ENCODE measurements around the gene VPS41. TPM values are rescaled to one million over a fixed set of nuclear protein-coding genes. Genes with fewer than 3 reads are reported as not detected.

The VPS41 gene
- total RNA-seq, 2 donors from 2014 or later: 71.7 to 84.6 TPM

GRCh38 chr7:38840736-38841460, 68.1 kb downstream of the VPS41 start:
- Mint-ChIP-seq H3K36me3 (peaks cover 0 to 5% of the 10 kb centered on the region in 2 donors), H3K9me3 (peaks cover 7% of the 10 kb centered on the region in 2 donors), H3K27ac (peak overlapping the region in 1 of 2 donors; percentile 63)
- DNase-seq (ENCODE audit: low spot score in 2 of 2) (no peak), ATAC-seq (no peak)

GRCh38 chr7:38839851-38840250, 69.1 kb downstream of the VPS41 start:
- H3K27ac Mint-ChIP-seq: no peak overlapping the region
- DNase-seq (ENCODE audit: low spot score in 2 of 2) (no peak), ATAC-seq (no peak)
- peaks cover 7% of the 10 kb centered on the region in 2 donors for H3K9me3 Mint-ChIP-seq
- H3K36me3 Mint-ChIP-seq: peaks cover 0 to 5% of the 10 kb centered on the region in 2 donors

- no peak for ATAC-seq
- peaks cover 7% of the 10 kb centered on the region in 2 donors for H3K9me3 Mint-ChIP-seq
- peaks cover 0 to 5% of the 10 kb centered on the region in 2 donors for H3K36me3 Mint-ChIP-seq
These were observed 70.1 kb downstream of the VPS41 start for GRCh38 chr7:38838725-38839385.

GRCh38 chr7:38834357-38834756, 74.6 kb downstream of the VPS41 start:
- Mint-ChIP-seq H3K9me3 (no peaks in the 10 kb centered on the region), H3K27ac (no peak overlapping the region), H3K36me3 (peaks cover 0 to 5% of the 10 kb centered on the region in 2 donors)
- DNase-seq (ENCODE audit: low spot score in 2 of 2) (no peak), ATAC-seq (no peak)

More at GRCh38 chr7:38838725-38839385, 70.1 kb downstream of the VPS41 start:
- DNase-seq (ENCODE audit: low spot score in 2 of 2): no peak
- H3K27ac Mint-ChIP-seq: no peak overlapping the region

- no peak overlapping the region for H3K27ac Mint-ChIP-seq
- DNase-seq (ENCODE audit: low spot score in 2 of 2): no peak
- H3K36me3 Mint-ChIP-seq: no peaks in the 10 kb centered on the region
- no peaks in the 10 kb centered on the region for H3K9me3 Mint-ChIP-seq
- no peak for ATAC-seq
These were observed 75.7 kb downstream of the VPS41 start for GRCh38 chr7:38833329-38833728.

GRCh38 chr7:38831259-38831996, 77.6 kb downstream of the VPS41 start:
- DNase-seq (ENCODE audit: low spot score in 2 of 2): no peak
- Mint-ChIP-seq H3K9me3 (no peaks in the 10 kb centered on the region), H3K27ac (no peak overlapping the region), H3K36me3 (no peaks in the 10 kb centered on the region)
- ATAC-seq: no peak

- peaks cover 0 to 4% of the 10 kb centered on the region in 2 donors for H3K36me3 Mint-ChIP-seq
- ATAC-seq (no peak), DNase-seq (ENCODE audit: low spot score in 2 of 2) (no peak)
- H3K9me3 Mint-ChIP-seq: no peaks in the 10 kb centered on the region
- H3K27ac Mint-ChIP-seq: no peak overlapping the region
These were observed 78.2 kb downstream of the VPS41 start for GRCh38 chr7:38830826-38831225.

- ATAC-seq (no peak), DNase-seq (ENCODE audit: low spot score in 2 of 2) (no peak)
- Mint-ChIP-seq H3K27ac (no peak overlapping the region), H3K36me3 (peaks cover 5 to 7% of the 10 kb centered on the region in 2 donors), H3K9me3 (no peaks in the 10 kb centered on the region)
These were observed 79.4 kb downstream of the VPS41 start for GRCh38 chr7:38829488-38830165.

- peaks cover 13 to 18% of the 10 kb centered on the region in 2 donors for H3K36me3 Mint-ChIP-seq
- ATAC-seq: no peak
- peaks cover 0 to 4% of the 10 kb centered on the region in 2 donors for H3K9me3 Mint-ChIP-seq
- no peak overlapping the region for H3K27ac Mint-ChIP-seq
- DNase-seq (ENCODE audit: low spot score in 2 of 2): no peak
These were observed 81.0 kb downstream of the VPS41 start for GRCh38 chr7:38828026-38828425.

- Mint-ChIP-seq H3K9me3 (peaks cover 0 to 4% of the 10 kb centered on the region in 2 donors), H3K36me3 (peaks cover 13 to 18% of the 10 kb centered on the region in 2 donors), H3K27ac (no peak overlapping the region)
- no peak for DNase-seq (ENCODE audit: low spot score in 2 of 2)
- ATAC-seq: no peak
These were observed 83.1 kb downstream of the VPS41 start for GRCh38 chr7:38825721-38826440.

GRCh38 chr7:38824948-38825347, 84.0 kb downstream of the VPS41 start:
- Mint-ChIP-seq H3K27ac (no peak overlapping the region), H3K36me3 (peaks cover 13 to 18% of the 10 kb centered on the region in 2 donors), H3K9me3 (peaks cover 0 to 4% of the 10 kb centered on the region in 2 donors)
- no peak for ATAC-seq
- no peak for DNase-seq (ENCODE audit: low spot score in 2 of 2)

- H3K9me3 Mint-ChIP-seq: peaks cover 0 to 4% of the 10 kb centered on the region in 2 donors
- H3K36me3 Mint-ChIP-seq: peaks cover 13 to 23% of the 10 kb centered on the region in 2 donors
- ATAC-seq (no peak), DNase-seq (ENCODE audit: low spot score in 2 of 2) (no peak)
- no peak overlapping the region for H3K27ac Mint-ChIP-seq
These were observed 86.4 kb downstream of the VPS41 start for GRCh38 chr7:38822549-38822948.

- Mint-ChIP-seq H3K9me3 (peaks cover 0 to 4% of the 10 kb centered on the region in 2 donors), H3K27ac (no peak overlapping the region), H3K36me3 (peaks cover 6 to 23% of the 10 kb centered on the region in 2 donors)
- ATAC-seq (no peak), DNase-seq (ENCODE audit: low spot score in 2 of 2) (no peak)
These were observed 88.4 kb downstream of the VPS41 start for GRCh38 chr7:38820571-38820970.

- DNase-seq (ENCODE audit: low spot score in 2 of 2): no peak
- Mint-ChIP-seq H3K27ac (no peak overlapping the region), H3K9me3 (peaks cover 0 to 4% of the 10 kb centered on the region in 2 donors), H3K36me3 (peaks cover 6 to 16% of the 10 kb centered on the region in 2 donors)
- no peak for ATAC-seq
These were observed 89.5 kb downstream of the VPS41 start for GRCh38 chr7:38819463-38819862.

- DNase-seq (ENCODE audit: low spot score in 2 of 2) (no peak), ATAC-seq (no peak)
- Mint-ChIP-seq H3K27ac (no peak overlapping the region), H3K36me3 (peaks cover 0 to 5% of the 10 kb centered on the region in 2 donors), H3K9me3 (no peaks in the 10 kb centered on the region)
These were observed 91.5 kb downstream of the VPS41 start for GRCh38 chr7:38817526-38817925.

- peaks cover 0 to 5% of the 10 kb centered on the region in 2 donors for H3K36me3 Mint-ChIP-seq
- no peak for DNase-seq (ENCODE audit: low spot score in 2 of 2)
- ATAC-seq: no peak
- no peaks in the 10 kb centered on the region for H3K9me3 Mint-ChIP-seq
- H3K27ac Mint-ChIP-seq: no peak overlapping the region
These were observed 95.2 kb downstream of the VPS41 start for GRCh38 chr7:38813768-38814167.
